ENCODE measurements around the gene COG8.
"Not testable (repeated sequence)": the region's sequence is repeated elsewhere in the genome, so short reads cannot be mapped to it uniquely, and the experiment has no call there.

The COG8 gene

DNA sequence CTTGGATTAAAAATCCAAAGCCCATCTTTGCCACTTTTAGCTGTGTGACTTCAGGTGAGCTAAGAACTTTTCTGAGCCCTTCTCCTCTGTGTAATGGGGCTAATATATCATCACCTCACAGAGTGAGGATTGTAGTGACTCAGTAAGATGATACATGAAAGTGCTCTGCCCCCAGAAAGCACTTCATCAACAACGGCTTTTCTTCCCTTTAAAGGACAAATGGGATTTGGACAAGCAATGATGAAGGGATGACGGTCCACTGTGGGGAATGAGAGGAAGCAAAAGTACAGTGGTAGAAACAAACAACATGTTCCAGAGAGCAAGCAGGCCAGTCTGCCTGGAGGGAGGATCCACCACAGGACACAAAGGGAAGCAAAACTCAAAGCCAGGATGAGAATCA lies 26.5 kb upstream of the COG8 start:
- TF ChIP-seq, protein P1, sequence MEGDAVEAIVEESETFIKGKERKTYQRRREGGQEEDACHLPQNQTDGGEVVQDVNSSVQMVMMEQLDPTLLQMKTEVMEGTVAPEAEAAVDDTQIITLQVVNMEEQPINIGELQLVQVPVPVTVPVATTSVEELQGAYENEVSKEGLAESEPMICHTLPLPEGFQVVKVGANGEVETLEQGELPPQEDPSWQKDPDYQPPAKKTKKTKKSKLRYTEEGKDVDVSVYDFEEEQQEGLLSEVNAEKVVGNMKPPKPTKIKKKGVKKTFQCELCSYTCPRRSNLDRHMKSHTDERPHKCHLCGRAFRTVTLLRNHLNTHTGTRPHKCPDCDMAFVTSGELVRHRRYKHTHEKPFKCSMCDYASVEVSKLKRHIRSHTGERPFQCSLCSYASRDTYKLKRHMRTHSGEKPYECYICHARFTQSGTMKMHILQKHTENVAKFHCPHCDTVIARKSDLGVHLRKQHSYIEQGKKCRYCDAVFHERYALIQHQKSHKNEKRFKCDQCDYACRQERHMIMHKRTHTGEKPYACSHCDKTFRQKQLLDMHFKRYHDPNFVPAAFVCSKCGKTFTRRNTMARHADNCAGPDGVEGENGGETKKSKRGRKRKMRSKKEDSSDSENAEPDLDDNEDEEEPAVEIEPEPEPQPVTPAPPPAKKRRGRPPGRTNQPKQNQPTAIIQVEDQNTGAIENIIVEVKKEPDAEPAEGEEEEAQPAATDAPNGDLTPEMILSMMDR (IDR thresholded peaks at IDR 0.05; ENCODE audit: control insufficient read depth, extremely low read depth, insufficient read depth): no peak
- H3K4me3 ChIP-seq (ENCODE audit: low read depth, low read length): no peak overlapping the region
- DNase-seq (ENCODE audit: low read depth): no peak

- DNase-seq (ENCODE audit: low read depth): no peak
- TF ChIP-seq, protein P1 (IDR thresholded peaks at IDR 0.05; ENCODE audit: control insufficient read depth, extremely low read depth, insufficient read depth): no peak
These were observed 24.7 kb upstream of the COG8 start for GRCh38 chr16:69364088-69364487.

GRCh38 chr16:69363281-69363717 lies 23.9 kb upstream of the COG8 start:
- DNase-seq (ENCODE audit: low read depth): no peak

More at GRCh38 chr16:69364088-69364487, 24.7 kb upstream of the COG8 start:
- no peak overlapping the region for H3K4me3 ChIP-seq (ENCODE audit: low read depth, low read length)

DNA sequence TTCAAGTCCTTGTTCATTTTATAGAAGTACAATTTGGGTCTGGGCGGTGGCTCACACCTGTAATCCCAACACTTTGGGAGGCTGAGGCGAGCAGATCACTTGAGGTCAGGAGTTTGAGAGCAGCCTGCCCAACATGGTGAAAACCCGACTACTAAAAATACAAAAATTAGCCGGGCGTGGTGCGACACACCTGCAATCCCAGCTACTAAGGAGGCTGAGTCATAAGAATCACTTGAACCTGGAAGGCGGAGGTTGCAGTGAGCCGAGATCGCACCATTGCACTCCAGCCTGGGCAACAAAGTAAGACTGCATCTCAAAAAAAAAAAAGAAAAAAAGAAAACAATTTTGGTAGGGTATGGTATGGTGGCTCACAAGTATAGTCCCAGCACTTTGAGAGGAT lies 20.7 kb upstream of the COG8 start:
- not testable (repeated sequence) for H3K4me3 ChIP-seq (ENCODE audit: low read depth, low read length); DNase-seq (ENCODE audit: low read depth)

More at GRCh38 chr16:69363281-69363717, 23.9 kb upstream of the COG8 start:
- TF ChIP-seq, protein P1 (IDR thresholded peaks at IDR 0.05; ENCODE audit: control insufficient read depth, extremely low read depth, insufficient read depth): no peak
- H3K4me3 ChIP-seq (ENCODE audit: low read depth, low read length): no peak overlapping the region

GRCh38 chr16:69351309-69352027 lies 12.1 kb upstream of the COG8 start, which contains the start of gene TMED6:
Gene TMED6 (minus strand): TSS chr16:69351786. CDS start chr16:69351753, 33 bp downstream.
- TF ChIP-seq, protein P1 (IDR thresholded peaks at IDR 0.05; ENCODE audit: control insufficient read depth, extremely low read depth, insufficient read depth): no peak
- DNase-seq (ENCODE audit: low read depth): no peak
- no peak within 1 kb of the TSS for H3K4me3 ChIP-seq (ENCODE audit: low read depth, low read length)

- no peak for DNase-seq (ENCODE audit: low read depth)
- H3K4me3 ChIP-seq (ENCODE audit: low read depth, low read length): no peak overlapping the region
- TF ChIP-seq, protein P1 (IDR thresholded peaks at IDR 0.05; ENCODE audit: control insufficient read depth, extremely low read depth, insufficient read depth): no peak
These were observed 11.3 kb upstream of the COG8 start for GRCh38 chr16:69350536-69351133.

GRCh38 chr16:69349536-69349935 lies 10.2 kb upstream of the COG8 start:
- no peak for DNase-seq (ENCODE audit: low read depth)
- TF ChIP-seq, protein P1 (IDR thresholded peaks at IDR 0.05; ENCODE audit: control insufficient read depth, extremely low read depth, insufficient read depth): no peak
- no peak overlapping the region for H3K4me3 ChIP-seq (ENCODE audit: low read depth, low read length)
